GM20431 (cell line): ENCODE measurements around the gene CEACAM19.
"Not testable (repeated sequence)": the region's sequence is repeated elsewhere in the genome, so short reads cannot be mapped to it uniquely, and the experiment has no call there.

Source experiments
- in situ Hi-C: fragments of 300-500 bp; cut with MseI, MboI; formaldehyde crosslinking; loops from one replicate; pipeline ENCODE4 v1.15.0; 2020; ENCODE audit warnings: low sequenced_read_pairs; ENCODE audit not compliant: unreplicated experiment

Gene CEACAM19

GRCh38 chr19:44696939-44697669 is 25.8 kb downstream of the CEACAM19 start:
- in situ Hi-C loops, result no loop called here

GRCh38 chr19:44697670-44698034 is 26.4 kb downstream of the CEACAM19 start:
- in situ Hi-C loops, result no loop called here

GRCh38 chr19:44698492-44699201 is 27.4 kb downstream of the CEACAM19 start, which contains the start of gene CEACAM16:
CEACAM16 (plus strand) TSS chr19:44699151; CDS start chr19:44701457, 2,306 bp downstream.
- in situ Hi-C loops, result no loop called here

DNA sequence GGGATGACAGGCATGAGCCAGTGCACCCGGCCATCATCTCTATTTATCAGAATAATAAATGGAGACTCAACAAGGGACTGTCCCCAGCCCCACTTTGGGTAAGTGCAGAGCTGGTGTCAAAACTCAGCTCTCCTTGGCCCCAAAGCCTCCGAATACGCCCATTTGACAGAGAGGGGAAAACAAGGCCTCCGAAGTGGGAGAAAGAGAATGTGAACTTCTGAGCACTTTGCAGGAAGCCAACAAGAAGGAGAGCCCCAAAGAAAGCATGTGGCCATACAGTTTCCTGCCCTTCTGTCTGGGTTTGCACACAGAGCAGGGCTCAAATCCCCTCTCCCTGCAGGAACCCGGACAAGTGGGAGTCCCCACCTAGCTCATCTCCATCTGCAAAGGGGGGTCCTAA is 29.3 kb downstream of the CEACAM19 start:
- in situ Hi-C loops, result no loop called here

GRCh38 chr19:44701228-44701627 is 29.9 kb downstream of the CEACAM19 start:
- in situ Hi-C loops, result no loop called here

GRCh38 chr19:44702551-44703176 is 31.4 kb downstream of the CEACAM19 start:
- in situ Hi-C loops, result no loop called here

GRCh38 chr19:44703336-44704078 is 32.2 kb downstream of the CEACAM19 start:
- in situ Hi-C loops, result no loop called here

DNA sequence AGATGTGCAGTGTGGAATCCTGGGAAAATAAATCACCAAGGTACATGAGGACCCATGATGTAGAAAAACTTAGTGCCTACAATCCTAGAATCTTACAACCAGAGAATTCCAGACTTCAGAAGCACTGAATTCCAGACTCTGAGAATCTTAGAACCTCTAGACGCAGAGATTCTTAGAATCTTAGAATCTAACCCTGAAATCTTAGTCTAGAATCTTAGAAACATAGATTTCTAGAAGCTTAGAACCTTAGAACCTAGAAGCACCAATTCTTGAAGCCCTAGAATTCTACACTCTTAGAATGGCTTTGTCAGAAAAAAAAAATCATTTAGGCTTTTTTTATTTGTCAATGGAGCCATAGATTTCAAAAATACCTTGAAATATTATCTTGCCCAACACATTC is 33.7 kb downstream of the CEACAM19 start:
- in situ Hi-C loops, result no loop called here

GRCh38 chr19:44705502-44706010 is 34.3 kb downstream of the CEACAM19 start:
- in situ Hi-C loops, result no loop called here

- in situ Hi-C loops, result no loop called here
Observed at GRCh38 chr19:44706506-44707236, 35.4 kb downstream of the CEACAM19 start.

GRCh38 chr19:44707794-44708193 is 36.5 kb downstream of the CEACAM19 start:
- in situ Hi-C loops, result no loop called here

DNA sequence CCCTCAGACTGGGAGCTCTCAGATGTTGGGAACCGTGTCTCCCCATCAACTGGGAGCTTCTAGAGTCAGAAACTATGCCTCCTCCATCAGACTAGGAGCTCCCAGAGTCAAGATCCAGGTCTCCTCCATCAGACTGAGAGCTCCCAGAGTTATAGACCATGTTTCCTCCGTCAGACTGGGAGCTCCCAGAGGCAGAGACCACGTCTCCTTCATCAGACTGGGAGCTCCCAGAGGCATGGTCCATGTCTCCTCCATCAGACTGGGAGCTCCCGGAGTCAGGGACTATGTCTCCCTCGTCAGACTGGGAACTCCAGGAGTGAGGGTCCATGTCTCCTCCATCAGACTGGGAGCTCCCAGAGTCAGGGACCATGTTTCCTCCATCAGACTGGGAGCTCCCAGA is 37.7 kb downstream of the CEACAM19 start:
- in situ Hi-C loops, result no loop called here

DNA sequence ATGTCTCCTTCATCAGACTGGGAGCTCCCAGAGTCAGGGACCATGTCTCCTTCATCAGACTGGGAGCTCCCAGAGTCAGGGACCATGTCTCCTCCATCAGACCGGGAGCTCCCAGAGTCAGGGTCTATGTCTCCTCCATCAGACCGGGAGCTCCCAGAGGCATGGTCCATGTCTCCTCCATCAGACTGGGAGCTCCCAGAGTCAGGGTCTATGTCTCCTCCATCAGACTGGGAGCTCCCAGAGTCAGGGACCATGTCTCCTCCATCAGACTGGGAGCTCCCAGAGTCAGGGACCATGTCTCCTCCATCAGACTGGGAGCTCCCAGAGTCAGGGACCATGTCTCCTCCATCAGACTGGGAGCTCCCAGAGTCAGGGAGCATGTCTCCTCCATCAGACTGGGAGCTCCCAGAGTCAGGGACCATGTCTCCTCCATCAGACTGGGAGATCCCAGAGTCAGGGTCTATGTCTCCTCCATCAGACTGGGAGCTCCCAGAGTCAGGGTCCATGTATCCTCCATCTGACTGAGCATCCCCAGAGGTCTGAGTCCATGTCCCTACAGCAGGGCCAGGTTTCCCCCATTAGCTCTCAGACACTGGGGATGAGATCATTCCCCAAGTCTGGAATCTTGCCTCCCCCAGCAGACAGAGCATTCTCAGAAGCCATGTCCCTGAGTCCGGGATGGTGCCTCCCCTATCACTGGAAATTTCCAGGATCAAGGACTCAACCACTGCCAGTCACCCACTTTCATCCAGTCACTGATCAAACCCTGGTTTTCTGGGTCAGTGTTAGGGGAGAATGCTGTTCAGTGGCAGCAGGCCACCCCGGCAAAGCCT is 38.4 kb downstream of the CEACAM19 start:
- in situ Hi-C loops, result not testable (repeated sequence)

DNA sequence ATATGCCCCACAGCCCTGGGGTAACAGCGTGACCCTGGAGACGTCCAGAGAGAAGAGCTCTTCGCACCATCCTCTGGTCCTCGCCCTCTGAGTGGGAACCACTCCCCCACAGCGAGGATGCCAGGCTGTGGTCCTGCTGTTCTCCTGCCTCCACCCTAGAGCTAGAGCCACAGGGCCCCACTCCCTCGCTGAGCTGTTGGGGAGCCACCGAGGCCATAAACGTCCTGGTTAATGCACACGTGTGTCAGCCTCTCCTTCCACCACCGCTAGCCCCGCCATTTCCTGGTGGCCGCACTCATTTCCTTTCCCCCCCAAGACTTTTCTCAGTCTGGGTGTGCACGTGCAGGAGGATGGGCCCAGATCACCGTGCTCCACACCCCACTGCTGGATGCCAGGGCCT is 39.2 kb downstream of the CEACAM19 start:
- in situ Hi-C loops, result no loop called here

DNA sequence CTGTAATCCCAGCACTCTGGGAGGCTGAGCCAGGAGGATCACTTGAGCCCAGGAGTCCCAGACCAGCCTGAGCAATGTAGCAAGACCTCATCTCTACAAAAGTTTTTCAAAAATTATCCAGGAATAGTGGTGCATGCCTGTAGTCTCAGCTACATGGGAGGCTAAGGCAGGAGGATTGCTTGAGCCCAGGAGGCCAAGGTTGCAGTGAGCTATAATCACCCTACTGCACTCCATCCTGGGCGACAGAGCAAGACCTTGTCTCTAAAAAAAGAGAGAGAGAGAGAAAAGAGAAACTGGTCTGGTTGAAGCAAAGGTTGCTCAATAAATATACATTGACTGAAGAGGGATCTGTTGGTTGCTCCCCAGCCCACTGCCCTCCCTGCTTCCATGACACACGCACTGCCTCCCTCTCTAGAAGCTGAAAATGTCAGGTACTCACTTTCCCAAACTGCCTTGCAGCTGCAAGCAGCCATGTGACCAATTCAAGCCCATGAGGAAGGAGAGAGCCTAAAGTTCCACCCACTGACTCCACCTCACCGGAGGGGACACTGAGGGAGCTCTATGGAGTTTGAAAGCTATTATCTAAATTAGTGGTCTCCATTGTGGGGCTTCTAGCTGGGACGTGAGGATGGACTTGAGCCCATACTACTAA is 41.7 kb downstream of the CEACAM19 start:
- in situ Hi-C loops, result no loop called here

- in situ Hi-C loops, result no loop called here
Observed at GRCh38 chr19:44714597-44715169, 43.4 kb downstream of the CEACAM19 start.

DNA sequence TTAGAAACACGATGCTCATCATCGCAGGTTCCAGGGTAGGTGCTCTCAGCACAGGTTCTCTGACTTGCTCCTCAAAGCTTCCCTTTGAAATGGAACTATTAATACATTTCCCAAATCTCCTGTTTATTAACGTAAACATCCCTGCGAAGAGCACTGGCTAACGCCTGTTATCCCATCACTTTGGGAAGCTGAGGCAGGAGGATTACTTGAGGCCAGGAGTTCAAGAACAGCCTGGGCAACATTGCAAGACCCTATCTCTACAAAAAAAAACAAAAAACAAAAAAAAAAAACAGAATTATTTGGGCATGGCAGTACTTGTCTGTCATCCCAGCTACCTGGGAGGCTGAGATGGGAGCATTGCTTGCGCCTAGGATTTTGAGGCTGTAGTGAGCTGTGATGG is 46.3 kb downstream of the CEACAM19 start:
- in situ Hi-C loops, result no loop called here
